OCI-LY3 (cell line): ENCODE data around the gene ARHGAP24.

Experiments
- EZH2phosphoT487 ChIP-seq: fragments of 200-600 bp; shearing (Covaris generic); IDR thresholded peaks from 2 replicates; pipeline ENCODE4 v1.6.1; 2018; ENCODE audit warnings: antibody characterized with exemption, mixed run types, low read depth
- TF ChIP-seq, protein P1 (sequence below): fragments of 200-600, 300-600 bp; sonication (generic); IDR thresholded peaks from 2 replicates; pipeline ENCODE4 v1.5.1; 2014; ENCODE audit warnings: antibody characterized with exemption, low read length, low read depth

DNA sequence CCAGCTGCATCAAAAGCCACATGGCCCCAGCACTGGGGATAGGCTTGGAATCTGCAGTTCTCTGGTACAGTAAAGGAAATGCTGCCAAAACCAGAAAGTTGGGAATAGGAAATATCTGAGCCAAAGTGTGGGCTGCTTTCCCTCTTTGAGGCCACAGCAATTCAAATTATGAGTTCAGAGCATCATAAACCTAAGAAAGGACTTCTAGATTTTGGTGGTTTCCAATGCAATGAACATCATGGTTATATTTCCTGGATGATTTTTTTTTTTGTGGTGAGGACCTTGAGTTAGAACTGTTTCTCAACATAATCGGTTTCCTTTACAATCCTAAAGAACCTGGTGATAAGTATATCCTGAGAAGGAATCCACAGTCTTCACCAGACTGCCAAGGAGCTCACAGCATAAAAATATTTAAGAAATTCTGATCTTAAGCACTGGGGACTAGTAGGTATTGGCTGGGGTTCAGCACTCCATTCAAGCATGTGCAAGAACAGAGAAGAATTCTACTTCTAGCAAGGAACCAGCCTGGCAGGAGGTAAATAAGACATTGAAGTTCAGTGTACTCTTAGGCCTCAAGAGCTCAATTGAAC is 29.8 kb upstream of the ARHGAP24 start:
- TF ChIP-seq, protein P1, sequence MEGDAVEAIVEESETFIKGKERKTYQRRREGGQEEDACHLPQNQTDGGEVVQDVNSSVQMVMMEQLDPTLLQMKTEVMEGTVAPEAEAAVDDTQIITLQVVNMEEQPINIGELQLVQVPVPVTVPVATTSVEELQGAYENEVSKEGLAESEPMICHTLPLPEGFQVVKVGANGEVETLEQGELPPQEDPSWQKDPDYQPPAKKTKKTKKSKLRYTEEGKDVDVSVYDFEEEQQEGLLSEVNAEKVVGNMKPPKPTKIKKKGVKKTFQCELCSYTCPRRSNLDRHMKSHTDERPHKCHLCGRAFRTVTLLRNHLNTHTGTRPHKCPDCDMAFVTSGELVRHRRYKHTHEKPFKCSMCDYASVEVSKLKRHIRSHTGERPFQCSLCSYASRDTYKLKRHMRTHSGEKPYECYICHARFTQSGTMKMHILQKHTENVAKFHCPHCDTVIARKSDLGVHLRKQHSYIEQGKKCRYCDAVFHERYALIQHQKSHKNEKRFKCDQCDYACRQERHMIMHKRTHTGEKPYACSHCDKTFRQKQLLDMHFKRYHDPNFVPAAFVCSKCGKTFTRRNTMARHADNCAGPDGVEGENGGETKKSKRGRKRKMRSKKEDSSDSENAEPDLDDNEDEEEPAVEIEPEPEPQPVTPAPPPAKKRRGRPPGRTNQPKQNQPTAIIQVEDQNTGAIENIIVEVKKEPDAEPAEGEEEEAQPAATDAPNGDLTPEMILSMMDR, result no peak
- TF ChIP-seq EZH2phosphoT487, result no peak
